Type B pancreatic cell (in vitro differentiated cells): ENCODE measurements around the gene EXOC7. TPM values are rescaled to one million over a fixed set of nuclear protein-coding genes. Genes with fewer than 3 reads are reported as not detected.

Experiments used
- DNase-seq: peaks from one replicate; pipeline ENCODE4 v3.0.0; 2021; ENCODE audit warnings: mixed read lengths; ENCODE audit not compliant: unreplicated experiment; ENCODE audit errors: extremely low spot score
- H3K27ac Mint-ChIP-seq: 2 replicates; pipeline ENCODE4 v1.8.0; 2021; ENCODE audit warnings: mild to moderate bottlenecking, mixed read lengths
- H3K27me3 Mint-ChIP-seq: 2 replicates; pipeline ENCODE4 v1.8.0; 2021; ENCODE audit warnings: mixed read lengths
- H3K36me3 Mint-ChIP-seq: 2 replicates; pipeline ENCODE4 v1.8.0; 2021; ENCODE audit warnings: mixed read lengths
- H3K4me1 Mint-ChIP-seq: one replicate; pipeline ENCODE4 v1.8.0; 2021; ENCODE audit warnings: mixed read lengths; ENCODE audit not compliant: unreplicated experiment
- H3K4me3 Mint-ChIP-seq: 2 replicates; pipeline ENCODE4 v1.8.0; 2021; ENCODE audit warnings: mild to moderate bottlenecking, mixed read lengths
- H3K9me3 Mint-ChIP-seq: 2 replicates; pipeline ENCODE4 v1.8.0; 2021; ENCODE audit warnings: mixed read lengths
- CTCF ChIP-seq: fragments of 200-600 bp; sonication (generic); conservative IDR thresholded peaks from 2 replicates; pipeline ENCODE4 v1.5.0; 2021; ENCODE audit warnings: antibody characterized with exemption, mild to moderate bottlenecking
- total RNA-seq: library from RNA; stranded (reverse); gene quantifications from 2 replicates; pipeline ENCODE4 v1.2.1, GENCODE V29; 2021; ENCODE audit warnings: low replicate concordance

The EXOC7 gene
- total RNA-seq, 1 donor from 2014 or later = 201 TPM

GRCh38 chr17:76085731-76086366 lies 17.7 kb downstream of the EXOC7 start:
- DNase-seq = no peak
- peaks cover 7% of the 10 kb centered on the region for H3K4me1 Mint-ChIP-seq
- no peaks in the 10 kb centered on the region for H3K9me3 Mint-ChIP-seq
- H3K27me3 Mint-ChIP-seq = peaks cover 7% of the 10 kb centered on the region
- H3K36me3 Mint-ChIP-seq = peaks cover 5% of the 10 kb centered on the region
- TF ChIP-seq CTCF = no peak
- H3K4me3 Mint-ChIP-seq = no peak overlapping the region
- no peak overlapping the region for H3K27ac Mint-ChIP-seq

- Mint-ChIP-seq H3K4me1 (peaks cover 7% of the 10 kb centered on the region), H3K4me3 (no peak overlapping the region), H3K36me3 (peaks cover 5% of the 10 kb centered on the region), H3K9me3 (no peaks in the 10 kb centered on the region), H3K27ac (no peak overlapping the region), H3K27me3 (peaks cover 12% of the 10 kb centered on the region)
- no peak for DNase-seq
- no peak for TF ChIP-seq CTCF
Observed at GRCh38 chr17:76085066-76085730, 18.4 kb downstream of the EXOC7 start.

- Mint-ChIP-seq H3K27me3 (peaks cover 27% of the 10 kb centered on the region), H3K27ac (no peak overlapping the region), H3K4me1 (peaks cover 7% of the 10 kb centered on the region), H3K9me3 (no peaks in the 10 kb centered on the region), H3K36me3 (peaks cover 5% of the 10 kb centered on the region), H3K4me3 (no peak overlapping the region)
- TF ChIP-seq CTCF = no peak
- no peak for DNase-seq
Observed at GRCh38 chr17:76083536-76084182, 19.9 kb downstream of the EXOC7 start.

GRCh38 chr17:76082326-76083251 lies 21.0 kb downstream of the EXOC7 start:
- no peak overlapping the region for H3K4me3 Mint-ChIP-seq
- DNase-seq = no peak
- no peak overlapping the region for H3K27ac Mint-ChIP-seq
- TF ChIP-seq CTCF = no peak
- peaks cover 7% of the 10 kb centered on the region for H3K4me1 Mint-ChIP-seq
- peaks cover 38% of the 10 kb centered on the region for H3K27me3 Mint-ChIP-seq
- H3K9me3 Mint-ChIP-seq = no peaks in the 10 kb centered on the region
- peaks cover 5% of the 10 kb centered on the region for H3K36me3 Mint-ChIP-seq
